MG63 (cell line): ENCODE data around the gene NPC1. TPM values are rescaled to one million over a fixed set of nuclear protein-coding genes. Genes with fewer than 3 reads are reported as not detected.

Source experiments
- DNase-seq: peaks from one replicate; pipeline ENCODE4 v3.0.0-alpha.2; 2020
- H3K27me3 ChIP-seq: fragments of 250-450 bp; sonication (Bioruptor Pico); 2 replicates; pipeline ENCODE4 v1.5.1; 2020; ENCODE audit warnings: mild to moderate bottlenecking, moderate library complexity
- H3K36me3 ChIP-seq: fragments of 250-450 bp; sonication (Bioruptor Pico); 2 replicates; pipeline ENCODE4 v1.5.1; 2020; ENCODE audit warnings: mild to moderate bottlenecking, moderate library complexity
- H3K4me3 ChIP-seq: fragments of 250-450 bp; sonication (Bioruptor Pico); 2 replicates; pipeline ENCODE4 v1.5.1; 2020; ENCODE audit warnings: mild to moderate bottlenecking, moderate library complexity
- H3K9me3 ChIP-seq: fragments of 250-450 bp; sonication (Bioruptor Pico); 2 replicates; pipeline ENCODE4 v1.5.1; 2020; ENCODE audit warnings: mild to moderate bottlenecking, moderate library complexity
- total RNA-seq: library from RNA; depleted of rRNA; stranded (reverse); fragments of >200 nt; shearing (Covaris generic); gene quantifications from 2 replicates; pipeline ENCODE4 v1.2.3, GENCODE V29; 2014; ENCODE audit warnings: low replicate concordance; rRNA removed

The NPC1 gene
- total RNA-seq, result 8.5 and 11.1 TPM in 2 replicates

DNA sequence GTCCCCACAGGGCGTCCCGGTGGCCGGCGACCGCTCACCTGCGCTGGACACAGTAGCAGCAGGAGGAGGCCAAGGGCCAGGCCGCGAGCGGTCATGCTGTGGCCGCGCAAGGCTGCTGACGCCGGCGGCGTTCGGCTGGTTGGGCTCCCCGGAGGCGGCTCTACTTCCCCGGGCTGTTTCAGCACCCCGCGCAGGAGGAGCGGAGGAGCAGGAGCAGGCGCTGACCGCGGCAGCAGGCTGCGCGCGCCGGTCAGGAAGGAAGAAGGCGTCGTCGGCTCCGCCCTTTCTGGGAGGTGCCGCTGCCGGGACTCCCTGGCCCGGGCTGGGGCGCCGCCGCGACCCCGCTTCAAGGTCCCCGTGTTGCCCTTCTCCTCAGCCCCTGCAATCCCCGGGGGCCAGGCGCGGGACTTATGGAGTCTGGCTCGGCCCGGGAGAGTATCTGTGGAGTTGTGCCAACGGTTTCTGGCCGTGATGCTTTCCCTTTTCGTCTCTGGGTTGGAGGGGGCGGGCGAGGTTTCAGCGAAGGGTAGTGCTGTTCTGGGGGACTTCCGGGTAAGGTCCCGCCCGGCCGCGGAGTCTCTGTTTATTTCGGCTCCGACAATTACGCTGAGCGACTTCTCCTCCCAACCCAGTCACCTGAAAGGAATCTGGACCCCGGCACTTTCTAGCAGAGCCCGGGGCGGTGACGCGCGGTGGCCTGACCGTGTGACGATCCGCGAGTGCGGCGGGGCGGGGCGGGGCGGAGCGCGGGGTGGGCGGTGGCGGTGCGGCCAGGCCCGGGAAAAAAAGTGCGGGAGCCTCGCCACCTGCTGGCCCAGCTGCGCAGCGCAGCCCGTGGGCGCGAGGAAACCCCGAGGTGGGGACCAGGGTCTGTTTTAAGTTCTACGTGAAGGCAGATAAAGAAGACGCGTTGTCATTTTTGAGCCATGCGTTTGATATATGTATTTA, at the start of gene NPC1:
TSS of gene NPC1 (minus strand) at position 258 of the 948 bp plus-strand sequence. CDS start at position 95, 163 bp downstream.
- H3K27me3 ChIP-seq, result no peaks in the 10 kb centered on the region
- peak within 1 kb of the TSS; percentile 74 for H3K4me3 ChIP-seq
- DNase-seq, result peak; percentile 92
- no peaks in the 10 kb centered on the region; the same call in 1 of the 2 replicates for H3K36me3 ChIP-seq
- H3K9me3 ChIP-seq, result no peaks in the 10 kb centered on the region

DNA sequence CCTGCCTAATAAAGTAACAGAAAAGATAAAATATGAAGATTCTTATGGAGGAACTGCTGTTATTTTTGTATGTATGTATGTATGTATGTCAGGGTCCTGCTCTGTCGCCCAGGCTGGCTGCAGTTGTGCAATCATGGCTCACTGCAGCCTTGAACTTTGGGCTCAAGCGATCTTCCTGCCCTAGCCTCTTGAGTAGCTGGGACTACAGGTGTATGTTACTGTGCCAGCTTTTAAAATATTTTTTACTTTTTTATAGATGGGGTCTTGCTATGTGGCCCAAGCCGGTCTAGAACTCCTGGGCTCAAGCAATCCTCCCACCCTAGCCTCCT, 49.7 kb upstream of the NPC1 start:
- H3K36me3 ChIP-seq, result peaks cover 14% of the 10 kb centered on the region
- no peaks in the 10 kb centered on the region for H3K9me3 ChIP-seq
- no peak for DNase-seq
- H3K27me3 ChIP-seq, result no peaks in the 10 kb centered on the region
- H3K4me3 ChIP-seq, result no peak overlapping the region

DNA sequence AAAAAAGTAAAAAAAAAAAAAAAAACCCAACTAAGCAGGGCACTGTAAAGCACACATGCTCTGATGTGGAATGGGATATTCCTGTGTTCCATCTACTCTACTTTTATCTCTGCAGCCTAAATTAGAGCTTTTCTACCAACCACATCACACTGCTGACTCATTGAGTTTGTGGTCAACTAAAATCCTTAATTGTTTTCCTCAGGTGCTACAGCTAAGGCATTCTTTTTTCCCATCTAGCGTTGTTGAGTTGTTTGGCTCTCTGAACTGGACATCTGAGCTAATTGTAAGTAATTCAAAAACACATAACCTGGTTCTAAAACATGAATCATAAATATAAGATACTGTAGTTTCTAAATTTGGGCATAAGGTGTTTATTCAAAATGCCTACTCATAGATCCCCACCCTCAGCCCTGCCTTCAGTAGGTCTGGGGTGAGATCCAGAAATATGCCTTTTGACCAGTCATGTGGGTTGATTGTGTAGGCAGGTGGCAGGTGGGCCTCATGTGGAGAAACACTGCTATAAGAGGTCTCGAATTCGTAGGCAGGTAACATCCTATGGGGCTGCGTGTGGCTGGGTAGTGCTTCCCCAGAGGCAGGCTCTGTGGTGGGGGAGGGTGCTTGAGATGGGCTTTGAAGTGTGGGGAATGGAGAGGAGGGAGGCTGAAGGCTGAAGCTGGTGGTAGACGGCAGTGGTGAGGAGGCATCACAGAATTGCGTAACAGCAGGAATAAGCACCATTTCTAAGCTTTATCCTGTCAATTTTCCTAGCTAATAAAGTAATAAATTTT, 49.2 kb upstream of the NPC1 start:
- no peak for DNase-seq
- H3K36me3 ChIP-seq, result peaks cover 14% of the 10 kb centered on the region
- no peaks in the 10 kb centered on the region for H3K9me3 ChIP-seq
- H3K4me3 ChIP-seq, result no peak overlapping the region
- H3K27me3 ChIP-seq, result no peaks in the 10 kb centered on the region

DNA sequence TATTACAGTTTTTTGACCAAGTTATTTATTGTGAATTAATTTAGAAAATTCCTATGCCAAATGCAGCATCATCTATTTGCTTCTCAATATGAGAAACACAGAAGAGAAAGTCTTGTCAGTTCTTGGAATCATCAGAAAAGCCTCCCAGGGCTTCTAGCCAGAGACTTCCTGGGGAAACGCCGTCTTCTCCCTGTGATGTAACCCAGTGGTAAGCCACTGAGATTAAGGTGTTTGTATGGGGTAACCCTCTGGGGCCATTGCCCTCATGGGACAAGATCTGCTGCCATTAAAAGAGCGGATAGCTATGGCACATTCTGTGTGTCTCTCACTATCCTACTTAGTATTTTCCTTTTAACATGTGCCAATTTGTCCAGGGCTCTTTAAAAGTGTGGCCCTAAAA, 48.4 kb upstream of the NPC1 start:
- H3K4me3 ChIP-seq, result no peak overlapping the region
- no peaks in the 10 kb centered on the region for H3K27me3 ChIP-seq
- DNase-seq, result no peak
- no peaks in the 10 kb centered on the region for H3K9me3 ChIP-seq
- peaks cover 15% of the 10 kb centered on the region for H3K36me3 ChIP-seq

DNA sequence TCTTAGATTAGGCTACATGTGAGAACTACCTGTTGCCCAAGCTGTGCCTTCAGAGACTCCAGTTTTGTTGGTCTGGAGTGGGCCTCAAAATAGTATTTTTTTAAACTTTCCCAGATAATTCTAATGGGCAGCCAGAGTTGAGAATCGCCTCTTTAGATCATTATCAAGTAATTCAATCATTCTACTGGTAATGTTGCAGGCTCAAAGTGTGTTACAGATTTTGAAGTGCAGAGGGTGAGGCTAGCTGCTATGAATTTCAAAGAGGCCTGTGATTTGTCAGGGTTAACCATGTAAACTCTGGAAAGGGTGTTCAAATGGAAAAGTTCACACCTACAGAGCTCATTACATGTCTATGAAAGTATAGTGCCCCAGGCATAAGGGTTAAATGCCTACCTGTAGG, 46.3 kb upstream of the NPC1 start:
- peaks cover 30% of the 10 kb centered on the region for H3K36me3 ChIP-seq
- no peak for DNase-seq
- H3K4me3 ChIP-seq, result no peak overlapping the region
- H3K9me3 ChIP-seq, result no peaks in the 10 kb centered on the region
- no peaks in the 10 kb centered on the region for H3K27me3 ChIP-seq

DNA sequence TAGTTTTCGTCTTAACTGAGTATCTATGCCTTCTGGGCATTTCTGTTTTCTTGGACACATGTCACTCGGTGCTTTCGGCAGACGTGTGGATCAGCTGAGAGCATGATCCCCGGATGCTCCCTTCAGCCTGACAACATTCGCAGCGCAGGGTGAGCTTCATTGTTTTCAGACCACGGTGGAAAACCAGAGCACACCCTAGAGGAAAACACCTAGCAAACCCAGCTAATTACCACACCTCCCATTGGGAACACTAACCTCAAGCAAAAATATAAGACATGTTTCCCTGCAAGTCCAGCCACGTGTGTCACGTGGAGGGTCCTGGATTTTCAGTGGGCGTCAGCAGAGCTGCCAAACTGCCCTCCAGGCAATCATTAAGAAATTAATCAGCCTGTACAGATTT, 45.4 kb upstream of the NPC1 start:
- H3K9me3 ChIP-seq, result no peaks in the 10 kb centered on the region
- H3K27me3 ChIP-seq, result no peaks in the 10 kb centered on the region
- DNase-seq, result no peak
- no peak overlapping the region for H3K4me3 ChIP-seq
- peaks cover 30% of the 10 kb centered on the region for H3K36me3 ChIP-seq

DNA sequence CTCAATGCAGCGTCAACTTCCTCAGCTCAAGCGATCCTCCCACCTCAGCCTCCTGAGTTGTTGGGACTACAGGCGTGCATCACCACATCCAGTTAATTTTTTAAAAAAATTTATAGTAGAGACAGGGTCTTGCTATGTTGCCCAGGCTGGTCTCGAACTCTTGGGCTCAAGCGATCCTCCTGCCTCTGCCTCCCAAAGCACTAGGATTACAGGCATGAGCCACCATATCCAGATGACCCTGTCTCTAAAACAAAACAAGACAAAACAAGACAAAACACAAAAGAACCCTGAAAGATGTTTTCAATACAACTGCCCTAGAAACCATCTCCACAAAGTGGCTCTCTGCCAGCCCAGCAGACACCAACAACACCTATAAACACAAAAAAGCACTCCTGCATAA, 45.0 kb upstream of the NPC1 start:
- Histone ChIP-seq H3K27me3 (no peaks in the 10 kb centered on the region), H3K36me3 (peaks cover 30% of the 10 kb centered on the region), H3K9me3 (no peaks in the 10 kb centered on the region), H3K4me3 (no peak overlapping the region)
- DNase-seq, result no peak

DNA sequence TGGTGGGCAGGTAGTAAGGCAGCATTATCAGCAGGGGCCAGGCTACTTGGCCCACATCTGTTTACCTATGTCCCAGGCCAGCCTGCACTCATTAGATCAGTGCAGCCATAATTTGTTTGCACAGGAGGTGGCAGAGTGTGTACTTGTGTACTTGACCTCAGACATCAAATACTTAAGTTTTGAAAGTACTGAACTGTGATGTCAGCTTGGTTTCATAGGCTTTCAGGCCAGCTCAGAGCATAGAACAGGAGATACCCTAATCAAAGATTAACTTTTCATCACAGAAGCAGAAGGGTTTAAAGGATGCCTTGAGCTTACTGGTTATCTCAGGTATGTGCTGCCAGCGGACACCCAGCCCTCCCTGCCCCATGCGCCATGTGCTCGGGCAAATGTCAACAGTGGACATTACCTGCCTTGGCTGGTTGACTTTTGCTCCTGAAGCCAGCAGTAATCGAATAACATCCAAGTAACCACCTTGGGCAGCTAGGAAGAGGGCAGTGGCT, 43.2 kb upstream of the NPC1 start:
- H3K36me3 ChIP-seq, result peaks cover 37% of the 10 kb centered on the region
- no peaks in the 10 kb centered on the region for H3K9me3 ChIP-seq
- H3K4me3 ChIP-seq, result no peak overlapping the region
- H3K27me3 ChIP-seq, result no peaks in the 10 kb centered on the region
- no peak for DNase-seq

DNA sequence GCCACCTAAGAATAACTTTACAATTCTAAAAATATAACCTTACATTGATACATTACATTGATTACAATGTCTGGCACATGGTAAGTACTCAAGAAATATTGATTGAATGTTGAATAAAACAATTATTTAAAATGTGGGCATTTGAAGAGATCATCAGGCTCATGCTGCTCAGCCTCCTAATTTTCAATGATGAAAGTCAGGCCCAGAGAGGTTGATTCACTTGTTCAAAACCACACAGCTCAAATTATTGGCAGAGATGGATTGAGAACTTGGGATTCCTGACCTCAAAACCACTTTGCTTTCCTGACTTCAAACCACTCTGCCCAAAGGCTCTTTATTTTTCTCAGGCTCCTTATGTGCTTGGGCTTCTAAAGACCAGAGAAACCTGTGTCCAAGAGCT, 41.7 kb upstream of the NPC1 start:
- H3K36me3 ChIP-seq, result peaks cover 28% of the 10 kb centered on the region
- H3K4me3 ChIP-seq, result no peak overlapping the region
- no peaks in the 10 kb centered on the region for H3K27me3 ChIP-seq
- no peak for DNase-seq
- no peaks in the 10 kb centered on the region for H3K9me3 ChIP-seq

DNA sequence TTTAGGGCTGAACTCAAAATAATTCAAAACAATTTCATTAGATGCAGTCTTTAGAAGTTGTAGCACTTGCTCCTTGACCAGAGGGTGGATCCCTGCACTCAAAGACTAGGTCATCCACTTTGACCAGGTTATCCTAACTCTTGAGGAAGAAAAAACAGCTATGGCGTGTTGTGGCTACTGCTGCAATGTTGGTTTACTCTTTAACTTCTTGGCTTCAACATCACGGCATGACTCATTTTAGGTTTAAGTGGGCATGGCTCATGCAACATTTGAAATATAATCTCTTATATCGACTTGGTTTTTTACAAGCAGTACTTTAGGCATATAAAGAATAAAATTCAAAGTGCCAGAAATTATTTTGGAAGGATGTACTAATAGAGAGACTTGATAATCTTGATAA, 41.0 kb upstream of the NPC1 start:
- Histone ChIP-seq H3K36me3 (peaks cover 33% of the 10 kb centered on the region), H3K4me3 (no peak overlapping the region), H3K9me3 (no peaks in the 10 kb centered on the region), H3K27me3 (no peaks in the 10 kb centered on the region)
- DNase-seq, result peak; percentile 49

DNA sequence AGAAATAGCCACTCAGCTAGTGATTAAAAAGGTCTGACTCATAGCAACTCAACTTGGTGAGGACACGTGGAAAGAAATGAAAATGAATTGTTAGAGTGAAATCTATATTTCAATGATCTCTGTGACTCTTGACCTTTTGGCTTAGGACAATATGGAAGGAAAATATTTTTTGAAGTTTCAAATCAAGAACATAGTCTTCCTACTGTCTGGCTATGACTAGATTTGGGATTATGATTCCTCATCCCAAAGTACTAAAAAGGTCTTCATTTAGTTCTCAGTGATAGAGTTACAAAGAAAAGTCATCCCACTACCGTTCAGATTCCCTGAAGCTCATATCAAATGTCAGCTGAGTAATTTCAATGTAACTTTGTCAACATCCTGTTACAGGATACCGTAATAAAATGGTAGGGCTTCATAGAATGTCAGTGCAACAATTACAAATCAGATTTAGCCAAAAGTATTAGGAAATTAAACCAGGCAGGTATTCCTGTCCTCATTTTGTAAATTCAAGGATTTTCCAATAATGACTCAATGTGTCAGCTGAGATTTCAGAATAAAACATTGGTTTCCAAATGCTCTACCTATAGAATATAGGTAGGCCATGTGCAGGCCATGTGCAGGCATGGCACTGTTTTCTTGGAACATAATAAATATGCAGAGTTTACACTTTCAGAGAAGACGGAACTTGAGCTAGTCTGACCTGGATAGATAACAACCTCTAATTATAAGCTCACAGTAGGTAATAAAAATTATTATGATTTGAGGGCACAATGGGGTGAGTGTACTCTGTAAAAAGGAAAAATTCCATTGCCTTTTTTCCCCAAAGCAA, 40.4 kb upstream of the NPC1 start:
- Histone ChIP-seq H3K27me3 (no peaks in the 10 kb centered on the region), H3K4me3 (no peak overlapping the region), H3K36me3 (peaks cover 39% of the 10 kb centered on the region), H3K9me3 (no peaks in the 10 kb centered on the region)
- DNase-seq, result no peak

DNA sequence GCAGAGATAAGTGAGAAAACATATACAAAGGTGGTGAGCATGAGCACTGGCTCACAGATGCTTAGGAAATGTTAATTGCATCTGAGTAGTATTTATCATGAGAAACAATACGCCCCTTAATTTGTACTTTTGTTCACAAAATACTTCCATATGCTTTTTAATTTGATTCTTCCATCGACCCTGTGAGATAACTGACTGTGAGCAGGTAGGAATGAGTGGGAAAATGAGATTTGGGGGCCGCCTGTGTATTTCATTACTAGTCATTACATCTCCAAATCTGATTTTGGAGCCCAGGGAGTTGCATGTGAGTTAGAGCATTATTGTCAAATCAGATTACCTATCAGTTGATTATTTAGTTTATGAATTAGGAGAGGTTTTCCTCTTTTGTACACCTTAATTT, 36.7 kb upstream of the NPC1 start:
- Histone ChIP-seq H3K4me3 (no peak overlapping the region), H3K36me3 (peaks cover 32% of the 10 kb centered on the region), H3K27me3 (no peaks in the 10 kb centered on the region), H3K9me3 (no peaks in the 10 kb centered on the region)
- DNase-seq, result no peak

DNA sequence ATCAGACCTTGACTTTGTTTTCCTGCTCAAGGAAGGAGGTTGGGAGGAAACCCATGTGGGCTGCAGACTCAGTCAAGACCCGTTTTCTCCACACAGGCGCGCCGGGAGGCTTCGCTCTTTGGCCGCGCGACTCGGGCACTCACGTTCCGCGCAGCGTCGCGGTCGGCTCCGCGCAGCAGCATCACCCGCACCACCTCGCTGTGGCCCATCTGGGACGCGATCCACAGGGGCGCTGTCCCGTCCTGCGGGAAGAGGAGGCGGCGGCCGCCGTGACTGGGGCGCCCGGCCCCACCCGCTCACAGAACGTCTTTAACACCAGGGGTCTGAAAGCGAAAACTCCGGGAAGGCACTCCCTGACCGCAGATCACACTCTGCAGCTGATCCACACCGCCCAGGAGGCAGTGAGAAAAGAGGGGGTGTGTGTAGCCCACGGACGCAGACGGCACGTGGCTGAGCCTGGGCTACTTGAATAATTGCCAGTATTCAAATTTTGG, 33.1 kb upstream of the NPC1 start:
- Histone ChIP-seq H3K27me3 (no peaks in the 10 kb centered on the region), H3K36me3 (peaks cover 19% of the 10 kb centered on the region), H3K9me3 (no peaks in the 10 kb centered on the region), H3K4me3 (no peak overlapping the region)
- no peak for DNase-seq

DNA sequence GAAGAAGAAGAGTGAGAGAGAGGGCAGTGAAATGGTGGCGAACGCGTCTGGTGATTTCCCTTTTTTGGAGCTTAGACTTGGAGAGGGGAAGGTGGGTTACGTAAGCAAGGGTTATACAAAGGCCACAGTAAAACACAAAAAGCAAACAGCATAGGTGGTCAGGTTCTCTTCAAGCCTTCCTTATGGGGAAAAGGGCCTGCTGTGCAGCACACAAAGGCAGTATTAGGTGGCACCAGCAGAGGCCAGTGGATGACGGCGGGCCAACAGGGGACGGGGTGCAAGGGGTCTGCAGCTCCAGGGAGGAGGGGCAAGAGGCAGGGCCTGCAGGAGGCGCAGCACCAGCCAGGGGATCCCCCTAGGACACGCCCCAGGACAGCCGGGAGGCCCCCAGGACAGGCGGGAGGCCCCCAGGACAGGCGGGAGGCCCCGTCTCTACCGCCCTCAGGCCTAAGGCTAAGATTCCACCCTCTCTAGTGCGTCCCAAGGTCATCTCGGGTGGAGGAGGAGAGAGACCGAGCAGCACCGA, 32.6 kb upstream of the NPC1 start:
- H3K36me3 ChIP-seq, result peaks cover 19% of the 10 kb centered on the region
- H3K4me3 ChIP-seq, result no peak overlapping the region
- no peak for DNase-seq
- H3K9me3 ChIP-seq, result no peaks in the 10 kb centered on the region
- H3K27me3 ChIP-seq, result no peaks in the 10 kb centered on the region

DNA sequence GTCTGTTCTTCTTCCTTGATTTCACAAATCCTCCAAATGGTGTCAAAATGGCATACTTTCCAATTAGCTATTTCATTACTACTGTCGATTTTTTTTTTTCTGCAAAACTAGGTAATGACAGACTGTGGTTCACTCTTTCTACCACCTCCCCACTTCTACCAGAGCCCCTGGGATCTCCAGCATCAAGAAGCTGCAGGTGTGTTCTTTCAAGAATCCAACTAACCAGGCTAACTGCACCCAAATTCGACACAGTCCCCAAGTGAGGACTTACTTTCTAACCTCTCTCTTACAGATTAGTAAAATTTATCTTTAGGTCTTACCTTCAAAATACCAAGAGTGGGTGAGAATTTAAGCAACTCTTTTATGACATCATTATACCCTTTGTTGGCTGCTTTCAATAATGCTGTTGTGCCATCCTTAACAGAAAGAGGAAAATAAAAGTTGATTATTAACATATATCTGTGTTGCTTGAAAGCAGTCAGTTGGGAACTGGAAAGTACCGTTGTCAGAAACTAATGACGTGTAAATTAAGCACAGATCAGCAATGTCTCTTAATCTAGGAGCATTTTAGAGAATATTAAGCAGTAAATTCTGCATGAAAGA, 31.2 kb upstream of the NPC1 start:
- Histone ChIP-seq H3K4me3 (no peak overlapping the region), H3K27me3 (no peaks in the 10 kb centered on the region), H3K9me3 (no peaks in the 10 kb centered on the region), H3K36me3 (peaks cover 14% of the 10 kb centered on the region)
- DNase-seq, result no peak

DNA sequence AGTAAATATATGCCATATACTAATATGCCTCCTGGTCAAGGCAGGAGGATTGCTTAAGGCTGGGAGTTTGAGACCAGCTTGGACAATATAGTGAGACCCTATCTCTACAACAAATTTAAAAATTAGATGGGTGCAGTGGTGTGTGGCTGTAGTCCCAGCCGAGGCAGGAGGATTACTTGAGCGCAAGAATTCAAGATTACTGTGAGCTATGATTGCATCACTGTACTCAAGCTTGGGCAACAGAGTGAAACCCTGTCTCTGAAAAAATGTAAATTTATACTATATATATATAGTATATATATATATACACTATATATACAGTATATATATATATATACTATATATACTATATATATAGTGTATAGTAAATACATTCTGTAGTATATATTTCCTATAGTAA, 30.0 kb upstream of the NPC1 start:
- no peaks in the 10 kb centered on the region for H3K27me3 ChIP-seq
- no peak for DNase-seq
- H3K9me3 ChIP-seq, result no peaks in the 10 kb centered on the region
- peaks cover 7% of the 10 kb centered on the region; the same call in 1 of the 2 replicates for H3K36me3 ChIP-seq
- no peak overlapping the region for H3K4me3 ChIP-seq
